SJCRH30 (cell line): ENCODE measurements around the gene PLEKHO2. TPM values are rescaled to one million over a fixed set of nuclear protein-coding genes. Genes with fewer than 3 reads are reported as not detected.

Experiments used
- DNase-seq, 2 experiments: peaks; one replicate each; pipeline ENCODE4 v3.0.0-alpha.2; 2015 to 2020
- H3K27ac ChIP-seq: fragments of 250-450 bp; sonication (Bioruptor Pico); 2 replicates; pipeline ENCODE4 v1.5.1; 2020; ENCODE audit warnings: mild to moderate bottlenecking, moderate library complexity
- H3K27me3 ChIP-seq: fragments of 250-450 bp; sonication (Bioruptor Pico); 2 replicates; pipeline ENCODE4 v1.5.1; 2020; ENCODE audit warnings: mild to moderate bottlenecking, moderate library complexity
- H3K36me3 ChIP-seq: fragments of 250-450 bp; sonication (Bioruptor Pico); 2 replicates; pipeline ENCODE4 v1.5.1; 2020; ENCODE audit warnings: mild to moderate bottlenecking, moderate library complexity
- H3K4me1 ChIP-seq: fragments of 250-450 bp; sonication (Bioruptor Pico); 2 replicates; pipeline ENCODE4 v1.5.1; 2020; ENCODE audit warnings: mild to moderate bottlenecking, moderate library complexity
- H3K4me3 ChIP-seq: fragments of 250-450 bp; sonication (Bioruptor Pico); 2 replicates; pipeline ENCODE4 v1.5.1; 2020; ENCODE audit warnings: mild to moderate bottlenecking, moderate library complexity
- H3K9me3 ChIP-seq: fragments of 250-450 bp; sonication (Bioruptor Pico); replicated peaks from 2 replicates; pipeline ENCODE4 v1.5.1; 2020; ENCODE audit warnings: mild to moderate bottlenecking, moderate library complexity
- total RNA-seq: library from RNA; depleted of rRNA; stranded (reverse); fragments of >200 nt; shearing (Covaris generic); gene quantifications from 2 replicates; pipeline ENCODE4 v1.2.3, GENCODE V29; 2014

The PLEKHO2 gene
- total RNA-seq, 1 experiment from 2014 or later = 26.7 TPM

DNA sequence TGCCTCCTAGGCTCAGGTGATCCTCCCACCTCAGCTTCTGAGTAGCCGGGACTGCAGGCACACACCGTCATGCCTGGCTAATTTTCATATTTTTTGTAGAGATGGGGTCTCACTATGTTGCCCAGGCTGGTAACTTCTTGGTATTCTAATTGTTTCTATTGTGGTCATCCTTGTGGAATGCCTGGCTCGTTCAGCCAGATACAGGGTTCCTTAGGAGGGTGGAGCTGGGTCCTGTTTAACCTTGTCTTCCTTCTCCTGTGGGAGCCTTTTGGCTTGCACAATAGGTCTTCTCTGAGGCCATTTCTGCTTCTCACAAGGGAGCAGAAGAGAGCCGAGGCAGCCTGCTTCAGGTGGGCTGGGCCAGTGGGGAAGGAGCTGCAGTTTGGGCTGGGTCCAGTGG lies 15.7 kb downstream of the PLEKHO2 start:
- Histone ChIP-seq H3K36me3 (peaks cover 38% of the 10 kb centered on the region), H3K27me3 (no peaks in the 10 kb centered on the region), H3K4me1 (peaks cover 32% of the 10 kb centered on the region), H3K4me3 (no peak overlapping the region), H3K27ac (peak overlapping the region; percentile 95), H3K9me3 (no peaks in the 10 kb centered on the region)
- DNase-seq = no peak

GRCh38 chr15:64858021-64858575 lies 16.4 kb downstream of the PLEKHO2 start:
- Histone ChIP-seq H3K27ac (peak overlapping the region; percentile 95; the same call in 1 of the 2 replicates), H3K27me3 (no peaks in the 10 kb centered on the region), H3K36me3 (peaks cover 38% of the 10 kb centered on the region), H3K4me3 (no peak overlapping the region), H3K4me1 (peaks cover 32% of the 10 kb centered on the region), H3K9me3 (no peaks in the 10 kb centered on the region)
- peak in 1 of 2 experiments; percentile 56 for DNase-seq

- Histone ChIP-seq H3K27ac (no peak overlapping the region), H3K36me3 (peaks cover 33% of the 10 kb centered on the region), H3K27me3 (no peaks in the 10 kb centered on the region), H3K4me1 (peaks cover 41% of the 10 kb centered on the region), H3K4me3 (no peak overlapping the region), H3K9me3 (no peaks in the 10 kb centered on the region)
- DNase-seq = no peak
Measured at GRCh38 chr15:64859226-64859625, 17.5 kb downstream of the PLEKHO2 start.

DNA sequence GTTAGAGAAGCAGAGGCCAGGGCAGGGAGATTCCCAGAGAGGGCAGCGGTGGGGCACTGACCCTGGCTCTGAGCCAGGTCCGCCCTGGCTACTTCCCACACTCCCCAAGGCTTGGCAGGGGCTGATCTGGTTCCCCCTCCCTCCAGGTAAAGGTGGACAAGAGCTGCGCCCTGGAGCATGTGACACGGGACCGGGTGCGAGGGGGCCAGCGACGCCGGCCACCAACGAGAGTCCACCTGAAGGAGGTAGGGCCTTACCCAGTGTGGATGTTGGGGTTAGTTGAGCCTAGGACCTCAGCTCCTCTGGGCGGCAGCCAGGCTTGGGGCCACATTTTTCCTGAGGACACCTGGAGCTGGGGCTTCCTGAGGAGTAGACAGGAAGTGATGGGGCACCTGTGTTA lies 19.6 kb downstream of the PLEKHO2 start:
- H3K9me3 ChIP-seq = no peaks in the 10 kb centered on the region
- H3K4me1 ChIP-seq = peaks cover 49% of the 10 kb centered on the region
- no peak overlapping the region for H3K4me3 ChIP-seq
- no peaks in the 10 kb centered on the region for H3K27me3 ChIP-seq
- H3K27ac ChIP-seq = no peak overlapping the region
- DNase-seq = no peak
- H3K36me3 ChIP-seq = peaks cover 30% of the 10 kb centered on the region

DNA sequence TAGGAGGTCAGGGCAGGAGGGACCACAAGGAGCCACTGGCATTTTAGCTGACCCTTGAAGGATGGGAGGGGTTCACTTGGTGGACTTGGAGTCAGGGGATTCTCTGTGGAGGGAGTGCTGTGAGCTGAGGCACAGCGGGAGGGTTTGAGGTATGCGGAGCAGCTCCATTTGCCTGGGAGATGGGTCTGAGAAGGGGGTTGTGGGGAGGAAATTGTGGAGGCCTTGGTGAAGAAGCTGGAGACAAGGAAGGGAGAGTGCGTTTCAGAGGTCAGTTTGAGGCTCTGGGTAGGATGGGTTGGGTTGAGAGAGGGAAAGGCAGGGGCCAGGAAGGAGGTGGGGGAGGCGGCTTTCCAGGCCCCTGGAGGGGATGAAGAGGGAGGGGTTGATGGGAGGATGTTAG lies 20.2 kb downstream of the PLEKHO2 start:
- Histone ChIP-seq H3K36me3 (peaks cover 30% of the 10 kb centered on the region), H3K9me3 (no peaks in the 10 kb centered on the region), H3K27me3 (no peaks in the 10 kb centered on the region), H3K27ac (no peak overlapping the region), H3K4me1 (peaks cover 49% of the 10 kb centered on the region), H3K4me3 (no peak overlapping the region)
- DNase-seq = no peak

- no peak overlapping the region for H3K4me3 ChIP-seq
- no peak for DNase-seq
- H3K36me3 ChIP-seq = peaks cover 27% of the 10 kb centered on the region
- H3K4me1 ChIP-seq = peaks cover 49% of the 10 kb centered on the region
- H3K9me3 ChIP-seq = no peaks in the 10 kb centered on the region
- no peak overlapping the region for H3K27ac ChIP-seq
- H3K27me3 ChIP-seq = no peaks in the 10 kb centered on the region
Measured at GRCh38 chr15:64862408-64862807, 20.7 kb downstream of the PLEKHO2 start.

DNA sequence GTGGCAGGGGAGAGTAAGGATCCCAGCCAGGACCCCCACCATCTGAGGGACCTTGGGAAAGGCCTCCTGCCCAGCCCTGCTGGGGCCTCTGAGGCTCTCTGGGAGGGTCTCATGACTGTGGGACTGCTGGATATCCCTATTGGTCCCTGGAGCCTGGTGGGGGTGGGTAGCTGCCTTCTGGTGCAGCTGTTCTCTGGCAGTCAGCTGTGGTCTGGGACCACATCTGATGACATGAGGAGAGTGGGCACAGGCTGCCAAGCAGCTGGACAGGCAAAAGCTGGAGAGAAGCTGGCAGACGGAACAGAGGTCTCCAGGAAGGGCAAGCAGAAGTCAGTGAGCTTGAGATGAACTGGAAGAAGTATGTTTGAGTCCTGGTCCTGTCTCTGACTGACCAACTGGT lies 22.4 kb downstream of the PLEKHO2 start:
- Histone ChIP-seq H3K4me3 (no peak overlapping the region), H3K27ac (peak overlapping the region; percentile 96), H3K9me3 (no peaks in the 10 kb centered on the region), H3K4me1 (peaks cover 40% of the 10 kb centered on the region), H3K27me3 (no peaks in the 10 kb centered on the region), H3K36me3 (peaks cover 19% of the 10 kb centered on the region)
- peak; percentile 98 for DNase-seq

GRCh38 chr15:64865126-64865997 lies 23.6 kb downstream of the PLEKHO2 start:
- peak overlapping the region; percentile 96 for H3K27ac ChIP-seq
- peaks cover 40% of the 10 kb centered on the region for H3K4me1 ChIP-seq
- peaks cover 14% of the 10 kb centered on the region for H3K36me3 ChIP-seq

GRCh38 chr15:64865998-64866520 lies 24.3 kb downstream of the PLEKHO2 start:
- no peaks in the 10 kb centered on the region for H3K27me3 ChIP-seq
- no peak overlapping the region for H3K4me3 ChIP-seq
- peaks cover 40% of the 10 kb centered on the region for H3K4me1 ChIP-seq
- H3K27ac ChIP-seq = peak overlapping the region; percentile 96
- H3K9me3 ChIP-seq = no peaks in the 10 kb centered on the region
- DNase-seq = peak; percentile 96 to 97
- peaks cover 14% of the 10 kb centered on the region for H3K36me3 ChIP-seq

More at GRCh38 chr15:64865126-64865997, 23.6 kb downstream of the PLEKHO2 start:
- Histone ChIP-seq H3K9me3 (no peaks in the 10 kb centered on the region), H3K4me3 (no peak overlapping the region), H3K27me3 (no peaks in the 10 kb centered on the region)
- peak in 1 of 2 experiments; percentile 59 for DNase-seq

- no peak for DNase-seq
- no peaks in the 10 kb centered on the region for H3K9me3 ChIP-seq
- H3K36me3 ChIP-seq = peaks cover 15% of the 10 kb centered on the region
- H3K4me3 ChIP-seq = no peak overlapping the region
- H3K27ac ChIP-seq = no peak overlapping the region
- H3K27me3 ChIP-seq = no peaks in the 10 kb centered on the region
- H3K4me1 ChIP-seq = peaks cover 29% of the 10 kb centered on the region
Measured at GRCh38 chr15:64869501-64869900, 27.8 kb downstream of the PLEKHO2 start.

DNA sequence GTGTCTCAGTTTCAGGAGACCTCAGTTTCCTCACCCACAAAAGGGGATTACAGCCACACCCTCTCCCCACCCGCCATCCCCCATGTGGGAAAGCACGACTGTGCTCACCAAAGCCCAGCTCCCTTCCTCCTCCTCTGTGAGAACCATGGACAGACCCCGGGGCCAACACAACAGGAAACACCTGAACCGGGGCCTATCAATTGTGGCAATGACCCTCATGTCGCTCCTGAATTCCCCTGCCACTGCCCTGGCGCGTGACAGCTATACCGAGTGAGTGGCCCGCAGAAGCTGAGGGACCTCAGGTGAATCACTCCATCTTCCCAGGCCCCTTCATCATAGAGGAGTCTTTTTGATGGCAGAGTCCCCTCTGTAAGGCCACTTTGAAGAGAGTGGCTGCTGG lies 28.6 kb downstream of the PLEKHO2 start:
- no peak for DNase-seq
- Histone ChIP-seq H3K27ac (no peak overlapping the region), H3K9me3 (no peaks in the 10 kb centered on the region), H3K36me3 (peaks cover 11% of the 10 kb centered on the region), H3K4me1 (peaks cover 20% of the 10 kb centered on the region), H3K27me3 (no peaks in the 10 kb centered on the region), H3K4me3 (no peak overlapping the region)

DNA sequence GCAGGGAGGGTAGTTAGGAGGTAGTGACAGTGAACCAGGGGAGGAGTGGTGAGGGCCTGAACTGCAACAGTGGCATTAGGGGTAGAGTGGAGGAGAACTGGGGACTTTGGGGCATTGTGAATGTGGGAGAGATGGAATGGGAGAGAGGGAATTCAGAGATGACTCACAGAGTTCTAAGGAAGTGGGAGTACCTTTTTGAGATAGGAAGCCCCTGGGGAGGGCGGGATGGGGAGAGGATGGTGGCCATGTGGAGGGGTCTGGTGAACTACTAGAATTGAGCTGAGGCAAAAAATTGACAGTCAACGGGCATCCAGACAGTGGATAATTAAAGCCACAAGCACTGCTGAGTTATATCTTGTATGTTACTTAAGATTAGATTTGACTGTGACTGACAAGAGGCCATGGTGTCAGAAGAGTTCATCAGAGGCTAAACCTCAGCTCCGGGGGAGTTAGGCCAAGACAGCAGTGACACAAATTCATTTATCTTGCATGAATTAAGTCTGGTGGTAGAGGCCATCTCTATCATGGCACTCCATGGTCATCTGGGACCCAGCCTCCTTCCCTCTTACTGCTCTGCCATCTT lies 34.0 kb downstream of the PLEKHO2 start:
- Histone ChIP-seq H3K4me1 (no peaks in the 10 kb centered on the region), H3K4me3 (no peak overlapping the region), H3K27ac (no peak overlapping the region), H3K36me3 (0 out of 2 replicates have a peak, but pooled peaks cover 3% of the 10 kb centered on the region), H3K9me3 (no peaks in the 10 kb centered on the region), H3K27me3 (no peaks in the 10 kb centered on the region)
- DNase-seq = no peak

GRCh38 chr15:64877435-64877834 lies 35.7 kb downstream of the PLEKHO2 start:
- no peaks in the 10 kb centered on the region for H3K4me1 ChIP-seq
- no peak overlapping the region for H3K27ac ChIP-seq
- H3K9me3 ChIP-seq = no peaks in the 10 kb centered on the region
- no peak overlapping the region for H3K4me3 ChIP-seq
- H3K36me3 ChIP-seq = no peaks in the 10 kb centered on the region
- no peak for DNase-seq
- no peaks in the 10 kb centered on the region for H3K27me3 ChIP-seq

DNA sequence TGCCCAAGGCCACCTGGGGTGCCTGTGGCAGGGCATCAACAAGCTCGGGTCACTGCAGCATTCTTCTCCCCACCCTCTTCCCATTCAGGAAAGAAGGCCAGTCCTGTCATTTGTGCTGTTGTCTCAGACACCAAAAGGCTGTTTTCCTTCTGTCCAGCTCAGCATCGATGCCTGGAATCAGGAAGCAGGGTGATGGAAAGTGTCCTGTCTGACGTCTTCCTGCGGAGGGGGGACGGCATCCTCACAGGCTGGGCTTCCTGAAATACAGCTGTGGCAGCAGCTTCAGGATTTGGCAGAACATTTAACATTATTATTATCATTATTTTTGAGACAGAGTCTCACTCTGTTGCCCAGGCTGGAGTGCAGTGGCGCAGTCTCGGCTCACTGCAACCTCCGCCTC lies 37.0 kb downstream of the PLEKHO2 start:
- no peak overlapping the region for H3K27ac ChIP-seq
- no peaks in the 10 kb centered on the region; the same call in 1 of the 2 replicates for H3K4me1 ChIP-seq
- no peaks in the 10 kb centered on the region for H3K9me3 ChIP-seq
- H3K36me3 ChIP-seq = no peaks in the 10 kb centered on the region
- H3K27me3 ChIP-seq = no peaks in the 10 kb centered on the region
- no peak for DNase-seq
- no peak overlapping the region for H3K4me3 ChIP-seq

- no peaks in the 10 kb centered on the region for H3K36me3 ChIP-seq
- H3K4me1 ChIP-seq = peaks cover 9% of the 10 kb centered on the region
- H3K27ac ChIP-seq = no peak overlapping the region
- no peaks in the 10 kb centered on the region for H3K9me3 ChIP-seq
- no peak overlapping the region for H3K4me3 ChIP-seq
- no peaks in the 10 kb centered on the region for H3K27me3 ChIP-seq
- no peak for DNase-seq
Measured at GRCh38 chr15:64883100-64883581, 41.4 kb downstream of the PLEKHO2 start.
